CD4-positive, alpha-beta memory T cell (primary cell): ENCODE results near the gene TTLL5. TPM values are rescaled to one million over a fixed set of nuclear protein-coding genes. Genes with fewer than 3 reads are reported as not detected.

Experiments used
- CTCF ChIA-PET: fragments of 350-600 bp; sonication (Branson Sonifier 250); formaldehyde crosslinking; loops from one replicate; lab custom pipeline; 2021; ENCODE audit warnings: inconsistent platforms; ENCODE audit not compliant: partially characterized antibody; lab: Charles Lee
- POLR2A ChIA-PET: fragments of 350-600 bp; sonication (Branson Sonifier 250); formaldehyde crosslinking; loops from one replicate; lab custom pipeline; 2021; ENCODE audit not compliant: partially characterized antibody; lab: Charles Lee
- DNase-seq, 5 donors: peaks; one replicate each; pipeline versions ENCODE4 v3.0.0 to v3.0.0-alpha.2; 2020 to 2022; ENCODE audit warnings: mixed read lengths in 1 of 5
- H3K27ac ChIP-seq: one replicate; pipeline ENCODE4 v1.7.0; 2013; ENCODE audit warnings: low read depth, low read length
- H3K27me3 ChIP-seq: 2 replicates; pipeline ENCODE4 v1.7.0; 2013; ENCODE audit warnings: mild to moderate bottlenecking, low read length, moderate library complexity; ENCODE audit not compliant: insufficient read depth
- H3K36me3 ChIP-seq: 2 replicates; pipeline ENCODE4 v1.7.0; 2013; ENCODE audit warnings: mild to moderate bottlenecking, low read length, moderate library complexity; ENCODE audit not compliant: insufficient read depth
- H3K4me1 ChIP-seq: 2 replicates; pipeline ENCODE4 v1.7.0; 2013; ENCODE audit warnings: mild to moderate bottlenecking, low read length, moderate library complexity; ENCODE audit not compliant: insufficient read depth
- H3K4me3 ChIP-seq, 2 donors: one replicate each; pipeline ENCODE4 v1.7.0; 2013; ENCODE audit warnings: low read length in 2 of 2, mild to moderate bottlenecking in 1 of 2
- H3K9me3 ChIP-seq, 2 donors: one replicate each; pipeline ENCODE4 v1.7.0; 2013; ENCODE audit warnings: low read length in 2 of 2, control low read depth in 1 of 2; ENCODE audit not compliant: control insufficient read depth in 1 of 2
- H3K27ac Mint-ChIP-seq, 7 donors: one replicate each; pipeline ENCODE4 v1.8.0; 2020 to 2021; ENCODE audit warnings: mixed read lengths in 7 of 7, mild to moderate bottlenecking in 6 of 7, inconsistent platforms in 3 of 7, moderate library complexity in 3 of 7
- H3K27me3 Mint-ChIP-seq, 2 donors: one replicate each; pipeline ENCODE4 v1.8.0; 2020 to 2021; ENCODE audit warnings: mixed read lengths in 2 of 2
- H3K36me3 Mint-ChIP-seq, 2 donors: one replicate each; pipeline ENCODE4 v1.8.0; 2020 to 2021; ENCODE audit warnings: mixed read lengths in 2 of 2, inconsistent platforms in 1 of 2, mild to moderate bottlenecking in 1 of 2
- H3K4me1 Mint-ChIP-seq, 4 donors: one replicate each; pipeline ENCODE4 v1.8.0; 2020 to 2021; ENCODE audit warnings: mixed read lengths in 4 of 4, mild to moderate bottlenecking in 1 of 4
- H3K4me3 Mint-ChIP-seq, 8 donors: one replicate each; pipeline ENCODE4 v1.8.0; 2020 to 2021; ENCODE audit warnings: mixed read lengths in 8 of 8, mild to moderate bottlenecking in 7 of 8, moderate library complexity in 6 of 8, inconsistent platforms in 3 of 8
- H3K9me3 Mint-ChIP-seq, 8 donors: one replicate each; pipeline ENCODE4 v1.8.0; 2020 to 2021; ENCODE audit warnings: mixed read lengths in 8 of 8, mild to moderate bottlenecking in 5 of 8, inconsistent platforms in 3 of 8, moderate library complexity in 1 of 8
- intact Hi-C: fragments of 100-400 bp; cut with micrococcal nuclease; formaldehyde crosslinking; loops from one replicate; pipeline ENCODE4 v1.15.1; 2023
- polyA plus RNA-seq, 2 donors: library from polyadenylated mRNA; unstranded; fragments of 300-500 nt; fragmentation: Illumina TruSeq; gene quantifications; one replicate each; pipeline ENCODE4 v1.2.3, GENCODE V29; 2021
- total RNA-seq, 2 experiments: library from RNA; stranded (reverse); gene quantifications; one replicate each; pipeline ENCODE4 v1.2.3, GENCODE V29; 2021

TTLL5 gene
- total and polyA plus RNA-seq, 4 experiments from 2014 or later = 8.4 to 28.2 (median 20.5) TPM

- H3K27me3 Mint-ChIP-seq = no peaks in the 10 kb centered on the region
- Histone ChIP-seq H3K27ac (no peak overlapping the region), H3K4me1 (no peaks in the 10 kb centered on the region), H3K9me3 (no peaks in the 10 kb centered on the region), H3K36me3 (no peaks in the 10 kb centered on the region), H3K4me3 (no peak overlapping the region), H3K27me3 (no peaks in the 10 kb centered on the region)
- intact Hi-C loops = no loop called here
- H3K9me3 Mint-ChIP-seq = no peaks in the 10 kb centered on the region
- CTCF ChIA-PET = no interaction called here
- no peak overlapping the region for H3K4me3 Mint-ChIP-seq
- H3K4me1 Mint-ChIP-seq = no peaks in the 10 kb centered on the region
- H3K36me3 Mint-ChIP-seq = peaks cover 3 to 16% of the 10 kb centered on the region in 2 donors
- POLR2A ChIA-PET = no interaction called here
- no peak for DNase-seq
- H3K27ac Mint-ChIP-seq = no peak overlapping the region
Measured at GRCh38 chr14:75859746-75860145, 198.7 kb downstream of the TTLL5 start.

- Mint-ChIP-seq H3K27me3 (no peaks in the 10 kb centered on the region), H3K9me3 (no peaks in the 10 kb centered on the region), H3K27ac (no peak overlapping the region), H3K4me3 (no peak overlapping the region), H3K36me3 (peaks cover 3 to 7% of the 10 kb centered on the region in 2 donors), H3K4me1 (no peaks in the 10 kb centered on the region)
- Histone ChIP-seq H3K9me3 (no peaks in the 10 kb centered on the region), H3K4me3 (no peak overlapping the region), H3K36me3 (no peaks in the 10 kb centered on the region), H3K4me1 (no peaks in the 10 kb centered on the region), H3K27ac (no peak overlapping the region), H3K27me3 (no peaks in the 10 kb centered on the region)
- ChIA-PET POLR2A (no interaction called here), CTCF (no interaction called here)
- DNase-seq = no peak
- intact Hi-C loops = no loop called here
Measured at GRCh38 chr14:75860561-75861160, 199.6 kb downstream of the TTLL5 start.

GRCh38 chr14:75861161-75861621 is 200.1 kb downstream of the TTLL5 start:
- ChIA-PET POLR2A (no interaction called here), CTCF (no interaction called here)
- no peaks in the 10 kb centered on the region for H3K36me3 ChIP-seq
- Mint-ChIP-seq H3K4me1 (no peaks in the 10 kb centered on the region), H3K27ac (no peak overlapping the region), H3K4me3 (no peak overlapping the region), H3K36me3 (peaks cover 3 to 6% of the 10 kb centered on the region in 2 donors), H3K27me3 (no peaks in the 10 kb centered on the region), H3K9me3 (no peaks in the 10 kb centered on the region)
- no peaks in the 10 kb centered on the region for H3K27me3 ChIP-seq
- no peaks in the 10 kb centered on the region for H3K4me1 ChIP-seq
- H3K27ac ChIP-seq = no peak overlapping the region
- no peak overlapping the region for H3K4me3 ChIP-seq
- H3K9me3 ChIP-seq = no peaks in the 10 kb centered on the region
- intact Hi-C loops = no loop called here
- DNase-seq = no peak

GRCh38 chr14:75863221-75863620 is 202.2 kb downstream of the TTLL5 start:
- Mint-ChIP-seq H3K9me3 (no peaks in the 10 kb centered on the region), H3K4me3 (no peak overlapping the region), H3K27ac (no peak overlapping the region), H3K27me3 (no peaks in the 10 kb centered on the region), H3K4me1 (no peaks in the 10 kb centered on the region), H3K36me3 (peaks cover 5 to 14% of the 10 kb centered on the region in 2 donors)
- Histone ChIP-seq H3K36me3 (no peaks in the 10 kb centered on the region), H3K27me3 (no peaks in the 10 kb centered on the region), H3K4me3 (no peak overlapping the region), H3K4me1 (no peaks in the 10 kb centered on the region), H3K9me3 (no peaks in the 10 kb centered on the region), H3K27ac (no peak overlapping the region)
- POLR2A ChIA-PET = no interaction called here
- CTCF ChIA-PET = interaction anchor here (1.2 to 1.5 kb wide), 2 partner anchors 10 to 154 kb away, joined by 3 to 8 read pairs; no protein-coding TSS in a partner anchor
- no peak for DNase-seq
- intact Hi-C loops = no loop called here

GRCh38 chr14:75864352-75864751 is 203.3 kb downstream of the TTLL5 start:
- no peaks in the 10 kb centered on the region for H3K36me3 ChIP-seq
- no peaks in the 10 kb centered on the region for H3K9me3 ChIP-seq
- intact Hi-C loops = no loop called here
- H3K27me3 ChIP-seq = no peaks in the 10 kb centered on the region
- H3K27ac ChIP-seq = no peak overlapping the region
- Mint-ChIP-seq H3K27me3 (no peaks in the 10 kb centered on the region), H3K4me3 (no peak overlapping the region), H3K4me1 (peaks cover 0 to 1% (median 0%) of the 10 kb centered on the region in 4 donors), H3K27ac (no peak overlapping the region), H3K36me3 (peaks cover 5 to 14% of the 10 kb centered on the region in 2 donors), H3K9me3 (no peaks in the 10 kb centered on the region)
- no peaks in the 10 kb centered on the region for H3K4me1 ChIP-seq
- ChIA-PET POLR2A (no interaction called here), CTCF (no interaction called here)
- DNase-seq = no peak
- H3K4me3 ChIP-seq = no peak overlapping the region

GRCh38 chr14:75865531-75865930 is 204.5 kb downstream of the TTLL5 start:
- intact Hi-C loops = no loop called here
- POLR2A ChIA-PET = no interaction called here
- Histone ChIP-seq H3K27me3 (no peaks in the 10 kb centered on the region), H3K4me1 (no peaks in the 10 kb centered on the region), H3K36me3 (no peaks in the 10 kb centered on the region), H3K4me3 (no peak overlapping the region), H3K9me3 (no peaks in the 10 kb centered on the region), H3K27ac (no peak overlapping the region)
- no peak for DNase-seq
- H3K27me3 Mint-ChIP-seq = no peaks in the 10 kb centered on the region
- peaks cover 0 to 1% (median 0%) of the 10 kb centered on the region in 4 donors for H3K4me1 Mint-ChIP-seq
- no peak overlapping the region for H3K4me3 Mint-ChIP-seq
- H3K36me3 Mint-ChIP-seq = peaks cover 5 to 14% of the 10 kb centered on the region in 2 donors
- CTCF ChIA-PET = interaction anchor here (1.5 kb wide), 1 partner anchor 41 kb away, joined by 4 read pairs; no protein-coding TSS in a partner anchor
- no peaks in the 10 kb centered on the region for H3K9me3 Mint-ChIP-seq
- H3K27ac Mint-ChIP-seq = no peak overlapping the region

GRCh38 chr14:75866970-75867369 is 205.9 kb downstream of the TTLL5 start:
- H3K4me3 Mint-ChIP-seq = no peak overlapping the region
- H3K4me3 ChIP-seq = no peak overlapping the region
- H3K9me3 Mint-ChIP-seq = no peaks in the 10 kb centered on the region
- H3K27me3 ChIP-seq = no peaks in the 10 kb centered on the region
- H3K36me3 Mint-ChIP-seq = peaks cover 5 to 17% of the 10 kb centered on the region in 2 donors
- H3K9me3 ChIP-seq = no peaks in the 10 kb centered on the region
- POLR2A ChIA-PET = no interaction called here
- no peaks in the 10 kb centered on the region for H3K4me1 ChIP-seq
- H3K36me3 ChIP-seq = no peaks in the 10 kb centered on the region
- no peak for DNase-seq
- no peak overlapping the region for H3K27ac Mint-ChIP-seq
- intact Hi-C loops = no loop called here
- H3K27ac ChIP-seq = no peak overlapping the region
- CTCF ChIA-PET = interaction anchor here (1.5 kb wide), 1 partner anchor 40 kb away, joined by 4 read pairs; no protein-coding TSS in a partner anchor
- H3K27me3 Mint-ChIP-seq = no peaks in the 10 kb centered on the region
- peaks cover 0 to 1% (median 0%) of the 10 kb centered on the region in 4 donors for H3K4me1 Mint-ChIP-seq
